Liver (tissue), 9 donors: ENCODE measurements around the gene GPM6B. TPM values are rescaled to one million over a fixed set of nuclear protein-coding genes. Genes with fewer than 3 reads are reported as not detected.

ENCODE experiments used
- DNase-seq: peaks from one replicate; pipeline ENCODE4 v3.0.0-alpha.2; 2017; ENCODE audit warnings: low spot score
- H3K27ac ChIP-seq, 2 donors: one replicate each; pipeline ENCODE4 v1.7.0; 2013; ENCODE audit warnings: inconsistent platforms in 2 of 2, low read length in 2 of 2, control low read depth in 1 of 2, low read depth in 1 of 2, mild to moderate bottlenecking in 1 of 2
- H3K27me3 ChIP-seq, 4 donors: one replicate each; pipeline versions ENCODE4 v1.6.1 to v1.7.0; 2013; ENCODE audit warnings: low read length in 3 of 4, inconsistent platforms in 1 of 4, mild to moderate bottlenecking in 1 of 4, moderate library complexity in 1 of 4; ENCODE audit not compliant: control insufficient read depth in 4 of 4, insufficient read depth in 4 of 4
- H3K36me3 ChIP-seq, 4 donors: one replicate each; pipeline versions ENCODE4 v1.6.1 to v1.7.0; 2013; ENCODE audit warnings: low read length in 3 of 4, mild to moderate bottlenecking in 3 of 4, low read depth in 1 of 4, moderate library complexity in 1 of 4; ENCODE audit not compliant: control insufficient read depth in 4 of 4, insufficient read depth in 3 of 4
- H3K4me1 ChIP-seq, 4 donors: one replicate each; pipeline versions ENCODE4 v1.6.1 to v1.7.0; 2013; ENCODE audit warnings: low read length in 3 of 4, mild to moderate bottlenecking in 3 of 4, moderate library complexity in 1 of 4; ENCODE audit not compliant: control insufficient read depth in 4 of 4, insufficient read depth in 4 of 4
- H3K4me3 ChIP-seq, 3 donors: one replicate each; pipeline versions ENCODE4 v1.6.1 to v1.7.0; 2013; ENCODE audit warnings: low read length in 3 of 3, control low read depth in 1 of 3, low read depth in 1 of 3, mild to moderate bottlenecking in 1 of 3
- H3K9ac ChIP-seq, 2 donors: one replicate each; pipeline ENCODE4 v1.7.0; 2013; ENCODE audit warnings: low read length in 2 of 2, mild to moderate bottlenecking in 2 of 2, moderate library complexity in 2 of 2, control low read depth in 1 of 2, low read depth in 1 of 2
- H3K9me3 ChIP-seq, 4 donors: one replicate each; pipeline versions ENCODE4 v1.6.1 to v1.7.0; 2013; ENCODE audit warnings: low read length in 3 of 4; ENCODE audit not compliant: control insufficient read depth in 4 of 4
- ATF3 ChIP-seq: IDR thresholded peaks from 2 replicates; pipeline ENCODE4 v1.6.1; 2016; ENCODE audit warnings: antibody characterized with exemption
- CTCF ChIP-seq: fragments of 150-350 bp; IDR thresholded peaks from 2 replicates; pipeline ENCODE4 v1.5.1; 2017; ENCODE audit warnings: improper control_type of control experiment, low read depth, low read length; ENCODE audit not compliant: missing input control
- EGR1 ChIP-seq, 2 donors: IDR thresholded peaks; 2 replicates each; pipeline ENCODE4 v1.6.1; 2016 to 2018; ENCODE audit warnings: antibody characterized with exemption in 2 of 2, low read depth in 2 of 2
- FOXA1 ChIP-seq: IDR thresholded peaks from 2 replicates; pipeline ENCODE4 v1.6.1; 2016; ENCODE audit warnings: antibody characterized with exemption
- FOXA2 ChIP-seq: IDR thresholded peaks from 2 replicates; pipeline ENCODE4 v1.6.1; 2016; ENCODE audit warnings: antibody characterized with exemption
- GABPA ChIP-seq, 2 donors: IDR thresholded peaks in 1 of 2; conservative IDR thresholded peaks in 1 of 2; 2 replicates each; pipeline ENCODE4 v1.6.1; 2016; ENCODE audit warnings: antibody characterized with exemption in 2 of 2, mild to moderate bottlenecking in 1 of 2, moderate library complexity in 1 of 2
- HNF4A ChIP-seq, 2 donors: conservative IDR thresholded peaks; 2 replicates each; pipeline ENCODE4 v1.6.1; 2016; ENCODE audit warnings: antibody characterized with exemption in 2 of 2, mild to moderate bottlenecking in 2 of 2
- HNF4G ChIP-seq: IDR thresholded peaks from 2 replicates; pipeline ENCODE4 v1.6.1; 2016; ENCODE audit warnings: antibody characterized with exemption
- JUND ChIP-seq, 2 donors: IDR thresholded peaks; 2 replicates each; pipeline ENCODE4 v1.6.1; 2016; ENCODE audit warnings: antibody characterized with exemption in 2 of 2
- MAX ChIP-seq: IDR thresholded peaks from 2 replicates; pipeline ENCODE4 v1.6.1; 2016; ENCODE audit warnings: antibody characterized with exemption
- NR2F2 ChIP-seq: IDR thresholded peaks from 2 replicates; pipeline ENCODE4 v1.6.1; 2016; ENCODE audit warnings: antibody characterized with exemption
- RAD21 ChIP-seq, 2 donors: IDR thresholded peaks; 2 replicates each; pipeline ENCODE4 v1.6.1; 2016; ENCODE audit warnings: antibody characterized with exemption in 2 of 2, mild to moderate bottlenecking in 2 of 2
- REST ChIP-seq: IDR thresholded peaks from 2 replicates; pipeline ENCODE4 v1.6.1; 2016; ENCODE audit warnings: antibody characterized with exemption, mild to moderate bottlenecking
- RXRA ChIP-seq, 2 donors: IDR thresholded peaks; 2 replicates each; pipeline ENCODE4 v1.6.1; 2017 to 2018; ENCODE audit warnings: antibody characterized with exemption in 2 of 2, mild to moderate bottlenecking in 1 of 2
- SP1 ChIP-seq: IDR thresholded peaks from 2 replicates; pipeline ENCODE4 v1.6.1; 2018; ENCODE audit warnings: antibody characterized with exemption, mild to moderate bottlenecking
- TAF1 ChIP-seq: conservative IDR thresholded peaks from 2 replicates; pipeline ENCODE4 v1.6.1; 2016; ENCODE audit warnings: antibody characterized with exemption, mild to moderate bottlenecking
- YY1 ChIP-seq: IDR thresholded peaks from 2 replicates; pipeline ENCODE4 v1.6.1; 2016; ENCODE audit warnings: antibody characterized with exemption, mild to moderate bottlenecking
- ZBTB33 ChIP-seq: IDR thresholded peaks from 2 replicates; pipeline ENCODE4 v1.6.1; 2016; ENCODE audit warnings: antibody characterized with exemption
- WGBS: extraction: QIAGEN DNeasy Blood & Tissue Kit; methylation state at CpG from one replicate; pipeline ENCODE4 v1.1.7; 2013; 5-methylcytosine and 5-hydroxymethylcytosine counted together
- polyA plus RNA-seq, 2 donors: library from polyadenylated mRNA; stranded (reverse) in 1 of 2; unstranded in 1 of 2; fragments of 200-250 nt in 1 of 2; fragments of >200 nt in 1 of 2; fragmentation: Nextera tagmentation in 1 of 2; extraction: Ambion mirVana in 1 of 2; gene quantifications; one replicate each; pipeline versions ENCODE4 v1.2.1 to v1.2.3, GENCODE V29; 2013 to 2015
- total RNA-seq, 2 donors: library from RNA; depleted of rRNA; stranded (reverse); fragments of >200 nt; gene quantifications; one replicate each; pipeline ENCODE4 v1.2.3, GENCODE V29; 2014
- donor health status: healthy.
- donor health status: healthy.
- donor health status: healthy.
- donor health status: healthy.
- donor health status: healthy.

Gene GPM6B
- total and polyA plus RNA-seq, 4 donors = 0.42 to 2.3 (median 0.72) TPM

- no peak for TF ChIP-seq MAX
- no peak for TF ChIP-seq TAF1
- no peak for TF ChIP-seq ATF3
- TF ChIP-seq FOXA2 = no peak
- TF ChIP-seq HNF4G = no peak
- no peak for TF ChIP-seq FOXA1
- no peak for TF ChIP-seq NR2F2
- TF ChIP-seq SP1 = no peak
- TF ChIP-seq CTCF = no peak
- no peak for TF ChIP-seq ZBTB33
- H3K4me1 ChIP-seq = no peaks in the 10 kb centered on the region
- no peak overlapping the region for H3K4me3 ChIP-seq
- peaks cover 0 to 7% (median 0%) of the 10 kb centered on the region in 4 donors for H3K27me3 ChIP-seq
- DNase-seq = no peak
- no peak overlapping the region for H3K27ac ChIP-seq
- 95% methylated on average over 4 of the region's 4 CpGs for WGBS
- H3K36me3 ChIP-seq = no peaks in the 10 kb centered on the region
- H3K9ac ChIP-seq = no peak overlapping the region
- no peaks in the 10 kb centered on the region for H3K9me3 ChIP-seq
Measured at GRCh38 chrX:13828392-13828791, 11.5 kb upstream of the GPM6B start.

GRCh38 chrX:13827298-13828090, 10.6 kb upstream of the GPM6B start:
- H3K27ac ChIP-seq = no peak overlapping the region
- H3K4me1 ChIP-seq = no peaks in the 10 kb centered on the region
- TF ChIP-seq HNF4G (no peak), GABPA (IDR thresholded peaks at IDR 0.05 in 1 of 2, conservative IDR thresholded peaks at IDR 0.05 in 1 of 2) (no peak), RXRA (IDR thresholded peaks at IDR 0.05) (no peak), FOXA2 (no peak), CTCF (no peak), HNF4A (conservative IDR thresholded peaks at IDR 0.05) (no peak), NR2F2 (no peak), JUND (IDR thresholded peaks at IDR 0.05) (no peak), EGR1 (IDR thresholded peaks at IDR 0.05; ENCODE audit: low read depth in 2 of 2) (no peak), REST (no peak), FOXA1 (no peak), ATF3 (no peak), RAD21 (IDR thresholded peaks at IDR 0.05) (no peak), YY1 (no peak), SP1 (no peak), TAF1 (no peak), MAX (no peak)
- DNase-seq = no peak
- H3K36me3 ChIP-seq = no peaks in the 10 kb centered on the region
- no peaks in the 10 kb centered on the region for H3K9me3 ChIP-seq
- 85% methylated on average over 9 of the region's 9 CpGs for WGBS
- H3K4me3 ChIP-seq = no peak overlapping the region
- H3K9ac ChIP-seq = no peak overlapping the region
- peaks cover 0 to 7% (median 0%) of the 10 kb centered on the region in 4 donors for H3K27me3 ChIP-seq
